Mucosa of stomach (tissue), 1 donor: Measurements from ENCODE around the gene ST8SIA2.

Experiments used
- H3K27me3 ChIP-seq: one replicate; pipeline ENCODE4 v1.7.0; 2013; ENCODE audit warnings: mild to moderate bottlenecking, low read length; ENCODE audit not compliant: control insufficient read depth, insufficient read depth
- H3K36me3 ChIP-seq: one replicate; pipeline ENCODE4 v1.7.0; 2013; ENCODE audit warnings: low read length; ENCODE audit not compliant: control insufficient read depth, insufficient read depth
- H3K4me1 ChIP-seq: one replicate; pipeline ENCODE4 v1.7.0; 2013; ENCODE audit warnings: mild to moderate bottlenecking, low read length; ENCODE audit not compliant: control insufficient read depth, insufficient read depth
- H3K4me3 ChIP-seq: one replicate; pipeline ENCODE4 v1.7.0; 2013; ENCODE audit warnings: low read length
- H3K9ac ChIP-seq: one replicate; pipeline ENCODE4 v1.7.0; 2013; ENCODE audit warnings: mild to moderate bottlenecking, low read length, moderate library complexity
- H3K9me3 ChIP-seq: one replicate; pipeline ENCODE4 v1.7.0; 2013; ENCODE audit warnings: mild to moderate bottlenecking, low read length, moderate library complexity; ENCODE audit not compliant: control insufficient read depth
- donor health status: Pancreatic carcinoma.

ST8SIA2 gene

GRCh38 chr15:92377083-92377789 is 16.4 kb upstream of the ST8SIA2 start:
- H3K9me3 ChIP-seq: no peaks in the 10 kb centered on the region
- H3K36me3 ChIP-seq: no peaks in the 10 kb centered on the region
- H3K27me3 ChIP-seq: no peaks in the 10 kb centered on the region
- H3K9ac ChIP-seq: no peak overlapping the region
- H3K4me3 ChIP-seq: no peak overlapping the region
- H3K4me1 ChIP-seq: no peaks in the 10 kb centered on the region

DNA sequence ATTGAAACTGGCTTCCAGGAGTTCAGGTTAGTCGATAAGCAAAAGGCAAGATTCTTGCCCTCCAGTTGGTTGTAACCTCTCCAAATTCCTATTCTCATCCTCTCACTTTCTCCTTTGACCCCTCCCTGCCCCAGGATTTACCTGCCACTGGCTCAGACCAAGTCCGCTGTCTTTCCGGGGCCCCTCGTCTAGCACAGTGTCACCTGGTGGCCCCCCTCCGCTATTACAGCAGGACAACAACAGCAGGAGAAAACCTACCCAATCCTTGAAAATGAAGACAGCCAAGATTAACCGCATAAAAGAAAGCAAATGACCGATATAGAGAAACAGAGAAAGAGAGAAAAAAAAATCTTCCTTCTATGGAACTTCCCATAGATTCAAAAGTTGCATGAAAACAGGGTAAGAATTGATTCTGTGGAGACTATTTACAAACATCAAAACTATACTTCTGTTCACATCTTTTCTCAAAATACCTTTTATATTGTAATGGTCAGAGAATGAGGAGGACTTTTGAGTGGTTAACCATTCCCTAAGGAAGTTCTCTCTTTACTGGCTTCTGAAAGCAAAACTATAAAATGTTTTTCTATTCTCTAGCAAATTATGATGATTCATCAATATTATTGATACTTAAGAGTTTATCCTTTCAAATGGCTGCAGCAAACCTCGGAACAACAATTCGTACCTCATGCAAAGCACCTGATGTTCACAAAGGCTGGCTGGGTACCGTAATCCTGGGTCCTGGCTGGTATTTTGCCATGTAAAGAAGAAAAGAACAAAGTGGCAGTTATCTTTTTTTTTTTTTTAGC is 10.0 kb upstream of the ST8SIA2 start:
- Histone ChIP-seq H3K4me3 (no peak overlapping the region), H3K4me1 (no peaks in the 10 kb centered on the region), H3K36me3 (no peaks in the 10 kb centered on the region), H3K27me3 (peaks cover 9% of the 10 kb centered on the region), H3K9me3 (no peaks in the 10 kb centered on the region), H3K9ac (no peak overlapping the region)

DNA sequence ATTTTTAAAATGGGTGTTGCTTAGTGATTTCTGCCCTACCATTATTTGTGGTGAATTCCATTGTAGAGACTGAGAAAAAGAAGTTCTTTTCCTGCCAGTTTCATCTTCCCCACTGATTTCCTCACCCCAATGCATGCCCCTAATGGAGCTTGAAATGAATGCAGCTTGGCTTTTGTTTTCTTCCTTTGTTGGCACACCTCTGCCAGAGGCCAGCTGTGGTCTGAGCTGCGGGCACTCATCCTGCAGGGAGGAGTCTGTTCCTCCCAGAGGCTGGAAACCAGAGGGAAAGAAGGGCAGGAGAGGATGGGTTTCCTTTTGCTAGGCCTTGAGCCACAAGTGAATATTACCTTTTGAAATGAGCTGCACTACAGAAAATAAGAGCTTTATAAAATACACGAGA is 9.3 kb upstream of the ST8SIA2 start:
- Histone ChIP-seq H3K4me1 (no peaks in the 10 kb centered on the region), H3K9ac (no peak overlapping the region), H3K9me3 (no peaks in the 10 kb centered on the region), H3K27me3 (peaks cover 9% of the 10 kb centered on the region), H3K4me3 (no peak overlapping the region), H3K36me3 (no peaks in the 10 kb centered on the region)

- Histone ChIP-seq H3K4me1 (no peaks in the 10 kb centered on the region), H3K9me3 (no peaks in the 10 kb centered on the region), H3K4me3 (no peak overlapping the region), H3K9ac (no peak overlapping the region), H3K27me3 (peaks cover 9% of the 10 kb centered on the region), H3K36me3 (no peaks in the 10 kb centered on the region)
These were observed 8.6 kb upstream of the ST8SIA2 start for GRCh38 chr15:92385096-92385495.

GRCh38 chr15:92391640-92392039 is 2.0 kb upstream of the ST8SIA2 start:
- no peaks in the 10 kb centered on the region for H3K9me3 ChIP-seq
- H3K4me1 ChIP-seq: peaks cover 4% of the 10 kb centered on the region
- no peaks in the 10 kb centered on the region for H3K36me3 ChIP-seq
- H3K4me3 ChIP-seq: no peak overlapping the region
- peaks cover 65% of the 10 kb centered on the region for H3K27me3 ChIP-seq
- H3K9ac ChIP-seq: no peak overlapping the region

DNA sequence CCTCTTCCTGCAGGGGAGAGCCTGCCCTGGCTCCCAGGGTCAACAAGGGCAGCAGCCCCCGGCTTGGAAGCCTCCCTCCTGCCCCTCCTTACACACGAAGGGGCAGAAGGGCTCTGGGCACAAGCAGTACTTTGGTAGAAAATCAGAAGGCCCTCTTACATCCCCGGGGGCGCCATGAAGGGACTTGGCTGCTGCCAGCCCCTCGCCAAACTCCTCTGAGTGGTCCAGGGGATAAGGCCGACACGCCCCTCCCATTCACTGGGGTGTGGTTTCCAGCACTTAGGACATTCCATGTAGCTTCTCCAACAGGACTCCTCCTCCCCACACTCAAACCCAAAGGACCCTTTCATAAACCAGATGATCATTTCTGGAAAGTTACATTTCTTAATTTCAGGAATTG is 1.2 kb upstream of the ST8SIA2 start:
- H3K9me3 ChIP-seq: no peaks in the 10 kb centered on the region
- H3K27me3 ChIP-seq: peaks cover 68% of the 10 kb centered on the region
- H3K36me3 ChIP-seq: no peaks in the 10 kb centered on the region
- H3K4me3 ChIP-seq: no peak overlapping the region
- no peak overlapping the region for H3K9ac ChIP-seq
- H3K4me1 ChIP-seq: peaks cover 4% of the 10 kb centered on the region

- Histone ChIP-seq H3K4me1 (peaks cover 4% of the 10 kb centered on the region), H3K9ac (no peak overlapping the region), H3K36me3 (no peaks in the 10 kb centered on the region), H3K27me3 (peaks cover 67% of the 10 kb centered on the region), H3K9me3 (no peaks in the 10 kb centered on the region), H3K4me3 (no peak overlapping the region)
These were observed 263 bp downstream of the ST8SIA2 start for GRCh38 chr15:92393980-92394308.

GRCh38 chr15:92394309-92395097 is 822 bp downstream of the ST8SIA2 start:
- peaks cover 4% of the 10 kb centered on the region for H3K4me1 ChIP-seq
- H3K36me3 ChIP-seq: no peaks in the 10 kb centered on the region
- H3K9me3 ChIP-seq: no peaks in the 10 kb centered on the region
- H3K27me3 ChIP-seq: peaks cover 67% of the 10 kb centered on the region
- no peak overlapping the region for H3K9ac ChIP-seq
- no peak overlapping the region for H3K4me3 ChIP-seq

DNA sequence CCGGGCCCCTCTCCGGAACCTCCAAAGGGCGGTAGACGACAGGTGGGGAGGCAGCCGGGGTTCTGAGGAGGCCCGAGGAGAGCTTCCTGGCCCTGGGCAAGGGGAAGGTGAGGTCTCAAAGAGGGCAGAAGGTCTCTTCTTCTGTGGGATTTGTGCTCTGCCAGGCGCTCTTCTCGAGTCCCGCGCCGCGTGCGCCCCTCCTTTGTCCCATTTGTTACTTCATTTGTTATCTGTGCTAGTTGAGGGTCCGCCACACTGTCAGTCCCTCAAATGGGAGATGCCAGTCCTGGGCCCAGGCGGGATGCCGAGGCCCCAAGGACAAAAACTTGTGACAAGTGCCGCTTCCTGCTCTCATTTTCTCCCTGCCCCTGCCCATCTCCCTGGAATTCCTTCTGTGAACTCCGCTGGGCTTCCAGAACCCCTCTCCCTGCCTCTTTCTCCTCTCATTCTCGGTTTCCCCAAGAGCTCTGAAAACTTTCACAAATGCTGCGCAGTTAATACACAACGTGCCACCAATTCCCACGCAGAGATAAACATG is 1.5 kb downstream of the ST8SIA2 start:
- H3K27me3 ChIP-seq: peaks cover 67% of the 10 kb centered on the region
- no peaks in the 10 kb centered on the region for H3K9me3 ChIP-seq
- no peak overlapping the region for H3K4me3 ChIP-seq
- no peaks in the 10 kb centered on the region for H3K36me3 ChIP-seq
- H3K9ac ChIP-seq: no peak overlapping the region
- peaks cover 4% of the 10 kb centered on the region for H3K4me1 ChIP-seq

DNA sequence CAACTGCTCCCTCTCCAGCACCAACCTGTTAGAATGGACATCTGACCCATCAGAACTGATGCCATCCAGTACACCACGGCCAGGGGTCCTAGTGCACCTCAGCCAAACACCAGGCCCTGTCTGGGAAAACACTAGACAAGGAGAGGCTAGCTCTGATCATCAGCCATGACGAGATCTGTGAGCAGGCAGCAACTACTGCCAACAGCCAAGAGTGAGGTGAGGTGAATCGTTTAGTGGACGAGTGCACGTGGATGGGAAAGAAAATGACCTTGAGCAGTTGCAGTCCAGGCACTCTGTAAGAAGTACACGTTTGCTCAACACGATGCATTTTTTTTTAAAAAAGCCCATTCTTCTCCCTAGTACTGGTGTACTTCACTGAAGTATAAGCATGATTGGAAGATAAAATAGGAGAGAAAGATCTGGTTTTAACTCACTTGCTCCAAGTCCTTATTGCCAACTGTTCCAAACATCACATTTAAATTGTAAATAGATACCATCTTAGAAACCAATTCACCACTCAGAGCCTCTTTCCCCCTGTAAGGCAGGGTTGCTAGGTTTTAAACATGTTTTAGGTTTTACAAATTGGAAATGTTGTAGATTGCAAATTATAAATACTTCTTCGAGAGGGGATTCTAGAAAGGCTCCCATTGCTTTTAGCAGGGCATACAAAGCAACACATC is 5.7 kb downstream of the ST8SIA2 start:
- H3K4me1 ChIP-seq: peaks cover 4% of the 10 kb centered on the region
- H3K27me3 ChIP-seq: peaks cover 27% of the 10 kb centered on the region
- no peak overlapping the region for H3K4me3 ChIP-seq
- no peaks in the 10 kb centered on the region for H3K36me3 ChIP-seq
- H3K9ac ChIP-seq: no peak overlapping the region
- no peaks in the 10 kb centered on the region for H3K9me3 ChIP-seq

- no peaks in the 10 kb centered on the region for H3K4me1 ChIP-seq
- peaks cover 16% of the 10 kb centered on the region for H3K27me3 ChIP-seq
- H3K9me3 ChIP-seq: no peaks in the 10 kb centered on the region
- no peak overlapping the region for H3K4me3 ChIP-seq
- no peaks in the 10 kb centered on the region for H3K36me3 ChIP-seq
- no peak overlapping the region for H3K9ac ChIP-seq
These were observed 6.9 kb downstream of the ST8SIA2 start for GRCh38 chr15:92400573-92400972.
